Lower lobe of right lung (tissue), 2 donors: ENCODE measurements around the gene PNMA1. TPM values are rescaled to one million over a fixed set of nuclear protein-coding genes. Genes with fewer than 3 reads are reported as not detected.

ENCODE experiments used
- ATAC-seq, 2 donors: fragments of 200-7000 bp; cut with Tn5 transposase; one replicate each; pipeline ENCODE4 v1.9.1; 2020 to 2022; ENCODE audit warnings: mild to moderate bottlenecking in 2 of 2, moderate library complexity in 2 of 2
- DNase-seq: peaks from one replicate; pipeline ENCODE4 v3.0.0-alpha.2; 2020
- H3K27ac ChIP-seq: fragments of 200-600 bp; one replicate; pipeline ENCODE4 v1.8.0; 2022
- H3K27me3 ChIP-seq: fragments of 200-600 bp; one replicate; pipeline ENCODE4 v1.8.0; 2022; ENCODE audit warnings: low read depth
- H3K36me3 ChIP-seq: fragments of 200-600 bp; one replicate; pipeline ENCODE4 v1.8.0; 2022; ENCODE audit warnings: mild to moderate bottlenecking
- H3K4me1 ChIP-seq: fragments of 200-600 bp; one replicate; pipeline ENCODE4 v1.8.0; 2022
- H3K4me3 ChIP-seq: fragments of 200-600 bp; one replicate; pipeline ENCODE4 v1.8.0; 2022; ENCODE audit warnings: mild to moderate bottlenecking
- H3K9me3 ChIP-seq: fragments of 200-600 bp; one replicate; pipeline ENCODE4 v1.8.0; 2022
- CTCF ChIP-seq: fragments of 200-600 bp; IDR thresholded peaks from one replicate; pipeline ENCODE4 v1.8.0; 2022; ENCODE audit warnings: antibody characterized with exemption, mild to moderate bottlenecking
- intact Hi-C: fragments of 100-400 bp; cut with DNase I; formaldehyde crosslinking; loops from one replicate; pipeline ENCODE4 v1.11.0; 2022
- total RNA-seq: library from RNA; stranded (reverse); fragmentation: NEBNext Ultra II Directional; extraction: Animal tissue kit (Norgen Biotek cat#: 25700); gene quantifications from one replicate; pipeline ENCODE4 v1.2.1, GENCODE V29; 2021
- donor health status: DM: no; HTN: yes; CAD: no; lungs with severe emphysema.

The PNMA1 gene
- total RNA-seq, 1 donor from 2014 or later, result 24.4 TPM

GRCh38 chr14:73744874-73745529 lies 30.8 kb upstream of the PNMA1 start:
- H3K27me3 ChIP-seq, result no peaks in the 10 kb centered on the region
- DNase-seq (peak; percentile 69), ATAC-seq (peak; percentile 55 to 56)
- no peak overlapping the region for H3K4me3 ChIP-seq
- no peak for TF ChIP-seq CTCF
- H3K27ac ChIP-seq, result peak overlapping the region; percentile 84
- peaks cover under 1% of the 10 kb centered on the region for H3K36me3 ChIP-seq
- intact Hi-C loops, result no loop called here
- H3K9me3 ChIP-seq, result no peaks in the 10 kb centered on the region
- H3K4me1 ChIP-seq, result peaks cover 98% of the 10 kb centered on the region

GRCh38 chr14:73744175-73744867 lies 30.1 kb upstream of the PNMA1 start:
- DNase-seq, result no peak
- ATAC-seq, result no peak
- peaks cover 98% of the 10 kb centered on the region for H3K4me1 ChIP-seq
- no peak for TF ChIP-seq CTCF
- no peaks in the 10 kb centered on the region for H3K27me3 ChIP-seq
- H3K27ac ChIP-seq, result peak overlapping the region; percentile 84
- H3K9me3 ChIP-seq, result no peaks in the 10 kb centered on the region
- no peak overlapping the region for H3K4me3 ChIP-seq
- intact Hi-C loops, result no loop called here
- H3K36me3 ChIP-seq, result peaks cover 8% of the 10 kb centered on the region

- no peak overlapping the region for H3K4me3 ChIP-seq
- H3K27me3 ChIP-seq, result no peaks in the 10 kb centered on the region
- intact Hi-C loops, result no loop called here
- H3K36me3 ChIP-seq, result peaks cover 16% of the 10 kb centered on the region
- H3K27ac ChIP-seq, result peak overlapping the region; percentile 87
- peak; percentile 7 to 29 for ATAC-seq
- H3K4me1 ChIP-seq, result peaks cover 100% of the 10 kb centered on the region
- H3K9me3 ChIP-seq, result no peaks in the 10 kb centered on the region
- DNase-seq, result peak; percentile 77
- TF ChIP-seq CTCF, result no peak
Measured at GRCh38 chr14:73743431-73743931, 29.3 kb upstream of the PNMA1 start.

GRCh38 chr14:73742520-73743238 lies 28.5 kb upstream of the PNMA1 start:
- Histone ChIP-seq H3K4me3 (no peak overlapping the region), H3K27me3 (no peaks in the 10 kb centered on the region), H3K36me3 (peaks cover 23% of the 10 kb centered on the region), H3K4me1 (peaks cover 92% of the 10 kb centered on the region), H3K27ac (peak overlapping the region; percentile 87), H3K9me3 (no peaks in the 10 kb centered on the region)
- intact Hi-C loops, result no loop called here
- no peak for TF ChIP-seq CTCF
- DNase-seq (no peak), ATAC-seq (no peak)

GRCh38 chr14:73741876-73742519 lies 27.8 kb upstream of the PNMA1 start:
- intact Hi-C loops, result no loop called here
- Histone ChIP-seq H3K4me1 (peaks cover 85% of the 10 kb centered on the region), H3K27ac (peak overlapping the region; percentile 87), H3K4me3 (peak overlapping the region; percentile 39), H3K9me3 (no peaks in the 10 kb centered on the region), H3K27me3 (no peaks in the 10 kb centered on the region), H3K36me3 (peaks cover 30% of the 10 kb centered on the region)
- DNase-seq (no peak), ATAC-seq (no peak)
- TF ChIP-seq CTCF, result no peak
